OCI-LY1 (cell line): ENCODE measurements around the gene BLMH.

Source experiments
- H2AFZ ChIP-seq: fragments of 200-600 bp; sonication (generic), shearing (Covaris generic); 2 replicates; pipeline ENCODE4 v1.6.0; 2014; ENCODE audit warnings: antibody characterized with exemption, mild to moderate bottlenecking, low read length
- H3F3A ChIP-seq: fragments of 200-600 bp; sonication (generic), shearing (Covaris generic); 2 replicates; pipeline ENCODE4 v1.6.0; 2014; ENCODE audit warnings: mild to moderate bottlenecking, antibody characterized with exemption, low read length, moderate library complexity; ENCODE audit not compliant: insufficient read depth
- H3K27ac ChIP-seq: fragments of 200-600 bp; sonication (generic); 2 replicates; pipeline ENCODE4 v1.5.1; 2014; ENCODE audit warnings: low read length, mixed run types, mild to moderate bottlenecking, low read depth; ENCODE audit not compliant: poor library complexity, severe bottlenecking
- H3K27me3 ChIP-seq: fragments of 200-600 bp; sonication (generic); 2 replicates; pipeline ENCODE4 v1.6.0; 2014; ENCODE audit warnings: antibody characterized with exemption, mild to moderate bottlenecking, low read length, moderate library complexity; ENCODE audit not compliant: insufficient read depth
- H3K36me3 ChIP-seq: fragments of 200-600 bp; sonication (generic); 2 replicates; pipeline ENCODE4 v1.6.1; 2014; ENCODE audit warnings: mild to moderate bottlenecking, antibody characterized with exemption, low read length, moderate library complexity, mixed read lengths; ENCODE audit not compliant: insufficient read depth
- H3K4me1 ChIP-seq: fragments of 200-600 bp; sonication (generic); 2 replicates; pipeline ENCODE4 v1.5.1; 2014; ENCODE audit warnings: mild to moderate bottlenecking, low read length, moderate library complexity; ENCODE audit not compliant: insufficient read depth, severe bottlenecking
- H3K4me2 ChIP-seq: fragments of 200-600 bp; sonication (generic), shearing (Covaris generic); 2 replicates; pipeline ENCODE4 v1.6.1; 2014; ENCODE audit warnings: low read length
- H3K4me3 ChIP-seq: fragments of 200-600 bp; sonication (generic); 2 replicates; pipeline ENCODE4 v1.5.1; 2014; ENCODE audit warnings: low read length, low read depth, mild to moderate bottlenecking, mixed read lengths; ENCODE audit not compliant: poor library complexity, severe bottlenecking
- H3K79me2 ChIP-seq: fragments of 200-600 bp; shearing (Covaris generic); 2 replicates; pipeline ENCODE4 v1.6.1; 2016; ENCODE audit warnings: mixed run types, low read length, mixed read lengths; ENCODE audit not compliant: insufficient read depth
- H3K9ac ChIP-seq: fragments of 200-600 bp; sonication (generic), shearing (Covaris generic); 2 replicates; pipeline ENCODE4 v1.6.1; 2014; ENCODE audit warnings: mild to moderate bottlenecking, low read length, mixed read lengths
- H3K9me2 ChIP-seq: fragments of 200-600 bp; sonication (generic), shearing (Covaris generic); 2 replicates; pipeline ENCODE4 v1.6.1; 2014; ENCODE audit warnings: low read depth, mild to moderate bottlenecking, low read length, mixed read lengths
- H3K9me3 ChIP-seq: fragments of 200-600 bp; shearing (Covaris generic); 2 replicates; pipeline ENCODE4 v1.6.1; 2014; ENCODE audit warnings: low read length, mixed read lengths
- H4K20me1 ChIP-seq: fragments of 200-600 bp; sonication (generic), shearing (Covaris generic); 2 replicates; pipeline ENCODE4 v1.6.0; 2016; ENCODE audit warnings: mild to moderate bottlenecking, low read length; ENCODE audit not compliant: insufficient read depth
- CTCF ChIP-seq: fragments of 200-600 bp; sonication (generic), shearing (Covaris generic); IDR thresholded peaks from 2 replicates; pipeline ENCODE4 v1.5.1; 2017; ENCODE audit warnings: mild to moderate bottlenecking, antibody characterized with exemption, low read length, moderate library complexity, mixed read lengths
- EZH2 ChIP-seq: fragments of 200-600 bp; sonication (generic), shearing (Covaris generic); IDR thresholded peaks from 2 replicates; pipeline ENCODE4 v1.8.0; 2017; ENCODE audit warnings: borderline replicate concordance, mixed run types, mild to moderate bottlenecking, antibody characterized with exemption, low read length, moderate library complexity, mixed read lengths

Gene BLMH

GRCh38 chr17:30222251-30222650 is 69.5 kb downstream of the BLMH start:
- Histone ChIP-seq H3K9ac (no peak overlapping the region), H3K9me2 (no peaks in the 10 kb centered on the region), H3K9me3 (no peaks in the 10 kb centered on the region), H3K4me1 (no peaks in the 10 kb centered on the region), H3K4me2 (no peak overlapping the region), H3K36me3 (no peaks in the 10 kb centered on the region), H3K27me3 (no peaks in the 10 kb centered on the region), H2AFZ (no peak overlapping the region), H4K20me1 (no peaks in the 10 kb centered on the region), H3F3A (no peaks in the 10 kb centered on the region), H3K27ac (no peak overlapping the region), H3K4me3 (no peak overlapping the region), H3K79me2 (no peaks in the 10 kb centered on the region)
- no peak for TF ChIP-seq EZH2
- no peak for TF ChIP-seq CTCF

GRCh38 chr17:30221346-30221745 is 70.4 kb downstream of the BLMH start:
- Histone ChIP-seq H4K20me1 (no peaks in the 10 kb centered on the region), H3K79me2 (no peaks in the 10 kb centered on the region), H3K9me2 (no peaks in the 10 kb centered on the region), H3K4me2 (no peak overlapping the region), H3K9ac (no peak overlapping the region), H3K4me1 (no peaks in the 10 kb centered on the region), H3K9me3 (no peaks in the 10 kb centered on the region), H2AFZ (no peak overlapping the region), H3K4me3 (no peak overlapping the region), H3K27ac (no peak overlapping the region), H3K36me3 (no peaks in the 10 kb centered on the region), H3K27me3 (no peaks in the 10 kb centered on the region), H3F3A (no peaks in the 10 kb centered on the region)
- TF ChIP-seq EZH2 (no peak), CTCF (no peak)

GRCh38 chr17:30220414-30220813 is 71.3 kb downstream of the BLMH start:
- no peak overlapping the region for H3K27ac ChIP-seq
- H3K27me3 ChIP-seq: no peaks in the 10 kb centered on the region
- H2AFZ ChIP-seq: no peak overlapping the region
- TF ChIP-seq EZH2 (no peak), CTCF (no peak)
- no peak overlapping the region for H3K4me2 ChIP-seq
- H3K4me3 ChIP-seq: no peak overlapping the region
- no peaks in the 10 kb centered on the region for H3K9me2 ChIP-seq
- no peaks in the 10 kb centered on the region for H3K79me2 ChIP-seq
- no peak overlapping the region for H3K9ac ChIP-seq
- no peaks in the 10 kb centered on the region for H3K9me3 ChIP-seq
- no peaks in the 10 kb centered on the region for H3K4me1 ChIP-seq
- no peaks in the 10 kb centered on the region for H4K20me1 ChIP-seq
- no peaks in the 10 kb centered on the region for H3K36me3 ChIP-seq
- H3F3A ChIP-seq: no peaks in the 10 kb centered on the region
